Measurements from ENCODE around the gene USP24.

Gene USP24

GRCh38 chr1:55052221-55053142 is 162.7 kb downstream of the USP24 start:
- no peak for DNase-seq (ENCODE audit: low spot score)

GRCh38 chr1:55051621-55052020 is 163.5 kb downstream of the USP24 start:
- DNase-seq (ENCODE audit: low spot score), result no peak

GRCh38 chr1:55051169-55051568 is 164.0 kb downstream of the USP24 start:
- no peak for DNase-seq (ENCODE audit: low spot score)

- peak; percentile 58 for DNase-seq (ENCODE audit: low spot score)
Measured at GRCh38 chr1:55050283-55050682, 164.9 kb downstream of the USP24 start.

DNA sequence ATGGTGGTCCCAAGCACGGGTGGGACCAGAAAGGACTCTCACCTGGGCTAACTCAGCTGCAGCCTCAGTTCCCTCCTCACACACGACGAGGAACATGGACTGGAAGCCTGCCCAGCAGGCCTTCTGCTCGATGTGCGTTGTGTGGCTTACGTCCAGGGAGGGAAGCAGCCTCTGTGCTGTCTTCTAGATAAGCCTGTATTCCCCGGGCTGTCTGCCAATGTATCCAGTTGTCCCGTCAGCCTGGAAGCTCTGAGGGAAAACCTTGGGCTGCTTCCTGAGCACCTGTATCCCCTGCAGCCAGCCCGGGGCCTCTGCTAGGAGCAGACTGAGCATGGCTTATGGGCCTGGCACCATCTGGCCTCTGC is 165.3 kb downstream of the USP24 start:
- DNase-seq (ENCODE audit: low spot score), result no peak

DNA sequence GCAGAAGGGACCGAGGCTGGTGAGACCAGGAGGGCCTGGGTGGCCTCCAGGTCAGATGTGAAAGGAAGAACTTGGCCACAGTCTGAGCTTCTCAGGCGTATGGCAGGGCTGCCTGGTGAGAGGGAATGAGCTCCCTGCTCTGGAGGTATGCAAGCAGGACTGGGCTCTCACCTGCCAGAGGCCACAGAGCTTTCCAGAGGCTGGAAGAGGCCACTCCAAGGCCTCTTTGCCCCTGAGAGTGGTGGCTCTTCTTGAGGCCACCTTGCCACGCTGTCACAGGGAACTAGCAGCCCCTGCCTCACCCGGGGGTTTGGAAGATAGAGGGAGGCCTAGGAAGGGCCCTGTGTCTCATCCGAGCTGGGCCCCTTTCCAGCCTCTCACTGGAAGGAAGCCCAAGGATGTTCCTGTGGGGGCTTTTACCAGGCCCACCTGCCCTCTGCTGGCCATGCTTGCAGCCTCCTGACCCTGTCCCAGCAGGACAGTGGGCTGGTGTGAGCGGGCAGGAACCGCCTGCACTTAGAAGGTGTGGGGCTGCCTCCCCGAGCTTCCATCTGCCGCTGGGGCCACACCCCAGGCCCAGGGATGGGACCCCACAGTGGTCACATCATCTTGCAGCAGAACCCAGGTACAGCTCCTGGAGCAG is 165.8 kb downstream of the USP24 start:
- DNase-seq (ENCODE audit: low spot score), result no peak

DNA sequence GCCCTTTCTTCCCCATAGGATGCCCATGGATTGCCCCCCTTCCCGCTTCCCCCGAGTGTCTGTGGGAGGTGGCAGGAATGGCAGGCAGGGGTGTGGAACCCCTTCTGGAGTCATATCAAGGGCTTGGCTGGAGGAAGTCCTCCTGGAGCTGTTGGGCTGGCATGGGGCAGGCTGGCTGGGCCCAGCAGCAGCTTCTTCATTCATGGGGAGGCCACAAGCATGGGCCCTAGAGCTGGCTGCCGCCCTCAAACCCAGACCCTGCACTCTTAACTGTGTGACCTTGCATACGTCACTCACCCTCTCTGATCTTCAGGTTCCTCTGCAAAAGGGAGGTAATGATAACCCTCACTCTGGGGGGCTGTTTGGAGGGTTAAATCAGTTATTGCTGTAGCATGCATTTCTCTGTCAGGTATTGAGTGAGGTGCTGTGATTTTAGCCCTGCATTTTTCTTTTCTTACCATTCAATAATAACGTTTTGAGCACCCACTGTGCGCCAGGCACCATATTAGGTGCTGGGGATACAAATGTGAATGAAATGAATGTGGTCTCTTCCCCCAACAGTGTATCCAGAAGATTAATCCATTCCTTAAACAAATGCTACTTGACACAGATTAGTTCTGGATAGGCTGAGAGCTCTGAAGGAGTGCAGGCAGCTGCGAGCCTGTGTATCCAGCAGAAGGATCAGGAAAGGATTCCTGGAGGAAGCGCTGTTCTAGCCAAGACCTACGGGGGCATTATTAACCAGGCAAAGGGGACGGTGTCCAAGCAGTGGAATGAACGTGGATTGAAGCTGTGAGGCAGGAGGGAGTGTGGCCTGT is 166.5 kb downstream of the USP24 start:
- DNase-seq (ENCODE audit: low spot score), result no peak

GRCh38 chr1:55047611-55048010 is 167.6 kb downstream of the USP24 start:
- DNase-seq (ENCODE audit: low spot score), result no peak

DNA sequence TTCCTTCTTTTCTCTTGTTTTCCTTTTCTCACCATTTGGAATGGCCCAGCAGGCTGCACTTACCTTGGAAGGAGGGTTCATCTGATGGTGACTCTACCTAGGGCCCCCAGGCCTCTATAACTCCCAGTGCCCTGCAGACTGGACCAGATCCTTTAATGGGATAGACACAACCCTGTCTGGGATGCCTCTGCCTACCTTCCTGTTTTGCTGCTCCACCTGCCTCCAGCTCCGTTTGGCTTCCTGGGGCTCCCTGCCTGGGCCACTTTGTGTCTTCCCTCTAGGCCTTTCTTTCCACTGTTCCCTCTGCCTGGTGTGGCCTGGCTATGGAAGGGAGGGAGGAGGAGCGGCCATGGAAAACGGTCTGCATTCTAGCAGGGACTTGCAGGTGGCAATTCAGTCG is 168.3 kb downstream of the USP24 start:
- no peak for DNase-seq (ENCODE audit: low spot score)

- no peak for DNase-seq (ENCODE audit: low spot score)
Measured at GRCh38 chr1:55045430-55045829, 169.7 kb downstream of the USP24 start.

DNA sequence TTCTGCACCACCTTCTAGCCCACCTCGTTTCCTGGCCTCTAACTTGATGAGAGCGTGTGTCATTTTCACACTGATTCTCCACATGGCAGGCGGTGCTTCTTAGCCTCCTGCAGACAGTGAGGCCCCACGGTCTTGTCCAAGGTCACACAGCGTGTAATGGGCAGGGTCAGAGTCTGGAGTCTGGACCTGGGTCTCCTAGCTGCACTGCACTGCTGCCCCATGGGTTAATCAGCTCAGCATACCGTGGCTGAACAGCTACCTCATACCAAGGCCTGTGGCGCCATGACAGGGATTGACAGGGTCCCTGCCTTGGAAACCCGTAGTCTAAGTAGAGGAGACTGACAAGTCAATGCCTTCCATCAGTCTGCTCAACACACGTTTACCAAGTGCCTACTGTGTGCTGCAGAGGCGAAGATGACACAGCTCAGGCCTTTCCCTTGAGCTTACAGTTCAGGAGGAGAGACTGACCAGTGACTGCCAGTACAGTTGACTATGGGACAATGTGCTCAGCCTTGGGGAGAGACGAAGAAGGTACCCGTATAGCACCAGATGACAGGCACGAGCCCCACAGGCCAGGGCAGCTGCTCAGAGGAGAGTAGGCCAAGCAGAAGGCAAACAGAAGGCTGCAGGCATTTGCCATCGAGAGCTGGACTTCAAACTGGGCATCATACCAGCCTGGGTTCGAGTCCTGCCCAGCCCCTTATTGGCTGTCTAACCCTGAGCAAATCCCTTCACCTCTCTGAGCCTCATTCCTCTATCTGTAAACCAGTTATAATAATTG is 170.4 kb downstream of the USP24 start:
- no peak for DNase-seq (ENCODE audit: low spot score)

DNA sequence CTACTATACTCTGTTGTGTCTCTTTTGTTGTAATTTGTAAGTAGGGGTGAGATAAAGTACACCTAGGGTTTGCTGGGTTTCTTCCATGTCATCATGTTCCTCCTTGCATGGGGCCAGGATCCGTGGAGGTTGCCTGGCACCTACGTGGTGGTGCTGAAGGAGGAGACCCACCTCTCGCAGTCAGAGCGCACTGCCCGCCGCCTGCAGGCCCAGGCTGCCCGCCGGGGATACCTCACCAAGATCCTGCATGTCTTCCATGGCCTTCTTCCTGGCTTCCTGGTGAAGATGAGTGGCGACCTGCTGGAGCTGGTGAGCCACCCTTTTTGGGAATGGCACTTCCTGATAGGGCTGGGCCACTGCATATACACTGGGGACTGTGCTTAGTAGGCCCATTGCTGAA is 171.4 kb downstream of the USP24 start:
- DNase-seq (ENCODE audit: low spot score), result no peak

DNA sequence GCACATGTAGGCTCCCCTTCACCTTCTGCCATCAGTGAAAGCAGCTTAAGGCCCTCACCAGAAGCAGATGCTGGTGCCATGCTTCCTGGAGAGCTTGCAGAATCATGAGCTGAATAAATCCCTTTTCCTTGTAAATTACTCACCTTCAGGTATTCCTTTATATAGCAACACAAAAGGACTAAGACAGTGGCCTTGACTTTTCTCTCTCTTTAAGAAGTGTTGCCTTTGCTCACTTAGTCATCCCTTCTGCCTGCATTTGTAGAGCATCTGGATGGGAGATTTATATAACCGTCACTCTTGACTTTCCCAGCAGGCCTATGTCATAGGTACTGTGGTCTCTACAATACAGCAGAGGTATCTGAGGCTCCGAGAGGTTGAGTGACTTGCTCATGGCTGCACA is 172.2 kb downstream of the USP24 start:
- DNase-seq (ENCODE audit: low spot score), result no peak

GRCh38 chr1:55041613-55042012 is 173.6 kb downstream of the USP24 start:
- no peak for DNase-seq (ENCODE audit: low spot score)

- no peak for DNase-seq (ENCODE audit: low spot score)
Measured at GRCh38 chr1:55040933-55041494, 174.2 kb downstream of the USP24 start.

DNA sequence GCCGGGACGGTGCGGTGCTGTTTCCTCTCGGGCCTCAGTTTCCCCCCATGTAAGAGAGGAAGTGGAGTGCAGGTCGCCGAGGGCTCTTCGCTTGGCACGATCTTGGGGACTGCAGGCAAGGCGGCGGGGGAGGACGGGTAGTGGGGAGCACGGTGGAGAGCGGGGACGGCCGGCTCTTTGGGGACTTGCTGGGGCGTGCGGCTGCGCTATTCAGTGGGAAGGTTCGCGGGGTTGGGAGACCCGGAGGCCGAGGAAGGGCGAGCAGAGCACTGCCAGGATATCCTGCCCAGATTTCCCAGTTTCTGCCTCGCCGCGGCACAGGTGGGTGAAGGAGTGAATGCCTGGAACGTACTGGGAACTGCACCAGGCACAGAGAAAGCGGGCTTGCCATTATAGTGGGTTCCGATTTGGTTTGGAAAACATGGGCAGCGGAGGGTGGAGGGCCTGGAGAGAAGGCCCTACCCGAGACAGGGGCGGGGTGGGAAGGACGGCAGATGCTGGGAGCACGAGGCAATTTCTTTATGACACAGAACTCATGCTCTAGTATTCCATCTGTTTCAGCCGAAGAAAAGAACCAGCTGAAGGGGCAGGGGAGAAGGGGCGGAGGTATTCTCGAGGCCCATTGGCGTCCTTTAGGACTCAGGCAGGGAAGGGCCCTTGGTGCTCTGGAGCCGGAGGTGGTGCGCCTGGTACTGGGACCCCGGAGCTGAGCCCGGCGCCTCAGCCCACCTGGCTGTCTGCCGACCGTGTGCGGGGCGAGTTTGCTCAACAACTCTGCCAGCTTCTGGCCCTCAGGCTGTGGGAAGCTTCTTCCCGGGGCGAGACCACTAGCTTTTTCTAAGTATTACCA is 174.9 kb downstream of the USP24 start:
- DNase-seq (ENCODE audit: low spot score), result no peak

GRCh38 chr1:55039342-55040082 is 175.7 kb downstream of the USP24 start, which contains the start of gene PCSK9:
TSS of gene PCSK9 (plus strand) at chr1:55039548. CDS start at chr1:55039838, 290 bp downstream.
- DNase-seq (ENCODE audit: low spot score), result no peak

- no peak for DNase-seq (ENCODE audit: low spot score)
Measured at GRCh38 chr1:55038974-55039341, 176.2 kb downstream of the USP24 start.

DNA sequence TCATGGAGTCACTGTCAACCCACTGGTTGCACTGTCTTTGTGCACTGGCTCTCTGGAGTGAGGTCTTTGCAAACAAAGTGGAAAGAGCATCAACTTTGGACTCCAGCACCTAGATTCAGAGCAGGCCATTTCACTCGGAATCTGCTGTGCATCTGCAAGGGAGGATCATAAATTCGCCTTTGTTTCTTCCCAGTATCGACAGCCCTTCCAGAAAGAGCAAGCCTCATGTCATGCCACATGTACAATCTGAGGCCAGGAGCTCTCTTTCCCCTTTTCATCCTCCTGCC is 176.7 kb downstream of the USP24 start:
- DNase-seq (ENCODE audit: low spot score), result no peak
